ENCODE measurements around the gene KCNK3. TPM values are rescaled to one million over a fixed set of nuclear protein-coding genes. Genes with fewer than 3 reads are reported as not detected.
A peak's percentile ranks its signal among the peaks of the same experiment; 100 is the strongest.

The KCNK3 gene
- total RNA-seq, 1 donor from 2014 or later = 1.9 TPM

DNA sequence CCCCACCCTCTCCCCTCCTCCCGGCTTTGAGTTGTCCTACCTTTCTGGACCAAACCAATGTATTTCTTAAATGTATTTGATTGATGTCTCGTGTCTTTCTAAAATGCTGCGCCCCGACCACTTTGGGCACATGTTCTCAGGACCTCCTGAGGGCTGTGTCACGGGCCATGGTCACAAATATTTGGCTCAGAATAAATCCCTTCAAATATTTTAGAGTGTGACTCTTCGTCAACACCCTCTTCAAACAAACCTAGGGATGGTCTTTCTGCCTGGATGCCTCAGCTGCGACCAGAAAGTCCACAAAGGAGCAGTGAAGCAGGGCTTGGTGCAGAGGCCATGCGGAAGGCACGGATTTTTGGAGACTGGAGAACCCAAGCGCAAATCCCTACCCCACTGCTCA, 70.5 kb downstream of the KCNK3 start:
- H3K4me1 Mint-ChIP-seq (ENCODE audit: low read depth, unreplicated experiment) = peaks cover 22% of the 10 kb centered on the region
- Histone ChIP-seq H3K79me2 (ENCODE audit: insufficient read depth, low read length) (peaks cover 40% of the 10 kb centered on the region), H3K27ac (ENCODE audit: low read depth, low read length) (no peak overlapping the region), H3K4me1 (ENCODE audit: insufficient read depth, low read length) (peaks cover 21% of the 10 kb centered on the region), H3K9me3 (ENCODE audit: insufficient read depth, low read depth, low read length) (no peaks in the 10 kb centered on the region), H3K36me3 (ENCODE audit: insufficient read depth, low read length) (no peaks in the 10 kb centered on the region), H3K4me2 (ENCODE audit: low read length) (no peak overlapping the region), H3K9ac (ENCODE audit: low read length) (no peak overlapping the region), H3K4me3 (ENCODE audit: insufficient read depth, low read depth, low read length) (no peak overlapping the region), H3K27me3 (ENCODE audit: insufficient read depth, low read length) (no peaks in the 10 kb centered on the region), H2AFZ (ENCODE audit: low read depth, low read length) (no peak overlapping the region), H4K20me1 (ENCODE audit: insufficient read depth, low read length) (peaks cover 32% of the 10 kb centered on the region)
- peak overlapping the region; percentile 80 for H3K4me3 Mint-ChIP-seq (ENCODE audit: unreplicated experiment)
- H3K36me3 Mint-ChIP-seq (ENCODE audit: low read depth, unreplicated experiment) = no peaks in the 10 kb centered on the region
- TF ChIP-seq CTCF (IDR thresholded peaks at IDR 0.05; ENCODE audit: insufficient read depth, low read depth, low read length) = no peak
- TF ChIP-seq EZH2 (IDR thresholded peaks at IDR 0.05; ENCODE audit: insufficient read depth, low read length) = no peak
- no peaks in the 10 kb centered on the region for H3K9me3 Mint-ChIP-seq (ENCODE audit: unreplicated experiment)
- FAIRE-seq (no peak), DNase-seq (ENCODE audit: low read depth) (no peak)
- H3K27me3 Mint-ChIP-seq (ENCODE audit: low read depth, unreplicated experiment) = no peaks in the 10 kb centered on the region
- H3K27ac Mint-ChIP-seq (ENCODE audit: unreplicated experiment) = peak overlapping the region; percentile 53

- Mint-ChIP-seq H3K27me3 (ENCODE audit: low read depth, unreplicated experiment) (no peaks in the 10 kb centered on the region), H3K4me1 (ENCODE audit: low read depth, unreplicated experiment) (peaks cover 11% of the 10 kb centered on the region), H3K9me3 (ENCODE audit: unreplicated experiment) (no peaks in the 10 kb centered on the region), H3K4me3 (ENCODE audit: unreplicated experiment) (peak within 1 kb of the TSS; percentile 88), H3K27ac (ENCODE audit: unreplicated experiment) (peak within 1 kb of the TSS; percentile 92), H3K36me3 (ENCODE audit: low read depth, unreplicated experiment) (no peaks in the 10 kb centered on the region)
- Histone ChIP-seq H3K9ac (ENCODE audit: low read length) (peak within 1 kb of the TSS; percentile 98), H3K36me3 (ENCODE audit: insufficient read depth, low read length) (no peaks in the 10 kb centered on the region), H3K4me3 (ENCODE audit: insufficient read depth, low read depth, low read length) (peak within 1 kb of the TSS; percentile 96), H2AFZ (ENCODE audit: low read depth, low read length) (peak within 1 kb of the TSS; percentile 97), H3K79me2 (ENCODE audit: insufficient read depth, low read length) (peaks cover 50% of the 10 kb centered on the region), H3K27me3 (ENCODE audit: insufficient read depth, low read length) (no peaks in the 10 kb centered on the region), H3K9me3 (ENCODE audit: insufficient read depth, low read depth, low read length) (no peaks in the 10 kb centered on the region), H3K27ac (ENCODE audit: low read depth, low read length) (peak within 1 kb of the TSS; percentile 88), H3K4me2 (ENCODE audit: low read length) (peak within 1 kb of the TSS; percentile 98), H4K20me1 (ENCODE audit: insufficient read depth, low read length) (peaks cover 44% of the 10 kb centered on the region), H3K4me1 (ENCODE audit: insufficient read depth, low read length) (peaks cover 17% of the 10 kb centered on the region)
- FAIRE-seq (no peak), DNase-seq (ENCODE audit: low read depth) (peak; percentile 55)
- TF ChIP-seq CTCF (IDR thresholded peaks at IDR 0.05; ENCODE audit: insufficient read depth, low read depth, low read length) (no peak), EZH2 (IDR thresholded peaks at IDR 0.05; ENCODE audit: insufficient read depth, low read length) (no peak)
These were observed 71.8 kb downstream of the KCNK3 start, which contains the start of gene SLC35F6 for GRCh38 chr2:26764078-26764887. Gene SLC35F6 (plus strand): TSS chr2:26764284. CDS start chr2:26764350, 66 bp downstream.

DNA sequence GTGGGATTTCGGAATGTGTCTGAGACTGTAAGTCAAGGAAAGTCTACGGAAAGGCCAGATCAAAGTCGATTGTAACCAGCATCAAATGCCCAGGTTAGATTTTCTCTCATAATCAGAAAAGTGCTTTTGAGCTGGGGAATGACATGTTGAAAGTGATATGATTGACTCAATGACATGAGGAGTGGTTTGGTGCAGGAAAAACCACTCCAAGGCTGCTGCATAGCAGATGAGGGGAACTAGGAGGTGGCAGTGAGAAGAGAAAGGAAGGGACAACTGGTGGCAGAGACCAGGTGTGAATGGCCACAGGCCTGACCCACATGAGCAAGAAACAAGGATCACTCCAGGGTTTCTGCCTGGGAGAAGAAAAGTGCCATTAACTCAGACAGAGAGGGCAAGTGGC, 72.4 kb downstream of the KCNK3 start:
- Mint-ChIP-seq H3K4me1 (ENCODE audit: low read depth, unreplicated experiment) (peaks cover 14% of the 10 kb centered on the region), H3K9me3 (ENCODE audit: unreplicated experiment) (no peaks in the 10 kb centered on the region), H3K4me3 (ENCODE audit: unreplicated experiment) (peak overlapping the region; percentile 88), H3K36me3 (ENCODE audit: low read depth, unreplicated experiment) (no peaks in the 10 kb centered on the region), H3K27me3 (ENCODE audit: low read depth, unreplicated experiment) (no peaks in the 10 kb centered on the region), H3K27ac (ENCODE audit: unreplicated experiment) (peak overlapping the region; percentile 92)
- peak overlapping the region; percentile 88 for H3K27ac ChIP-seq (ENCODE audit: low read depth, low read length)
- TF ChIP-seq CTCF (IDR thresholded peaks at IDR 0.05; ENCODE audit: insufficient read depth, low read depth, low read length) (no peak), EZH2 (IDR thresholded peaks at IDR 0.05; ENCODE audit: insufficient read depth, low read length) (no peak)
- no peaks in the 10 kb centered on the region for H3K36me3 ChIP-seq (ENCODE audit: insufficient read depth, low read length)
- H4K20me1 ChIP-seq (ENCODE audit: insufficient read depth, low read length) = peaks cover 50% of the 10 kb centered on the region
- H3K4me1 ChIP-seq (ENCODE audit: insufficient read depth, low read length) = peaks cover 19% of the 10 kb centered on the region
- FAIRE-seq (no peak), DNase-seq (ENCODE audit: low read depth) (no peak)
- peaks cover 57% of the 10 kb centered on the region for H3K79me2 ChIP-seq (ENCODE audit: insufficient read depth, low read length)
- peak overlapping the region; percentile 96 for H3K4me3 ChIP-seq (ENCODE audit: insufficient read depth, low read depth, low read length)
- peak overlapping the region; percentile 97 for H2AFZ ChIP-seq (ENCODE audit: low read depth, low read length)
- peak overlapping the region; percentile 98 for H3K4me2 ChIP-seq (ENCODE audit: low read length)
- no peaks in the 10 kb centered on the region for H3K9me3 ChIP-seq (ENCODE audit: insufficient read depth, low read depth, low read length)
- H3K9ac ChIP-seq (ENCODE audit: low read length) = peak overlapping the region; percentile 98
- no peaks in the 10 kb centered on the region for H3K27me3 ChIP-seq (ENCODE audit: insufficient read depth, low read length)

Data from astrocyte (in vitro differentiated cells and primary cell).